AG04450 (cell line): ENCODE measurements around the gene IL1B. TPM values are rescaled to one million over a fixed set of nuclear protein-coding genes. Genes with fewer than 3 reads are reported as not detected.

Experiments
- CTCF ChIA-PET: fragments of 300-600, 350-600 bp; formaldehyde crosslinking; extraction: SDS; loops from one replicate; lab custom pipeline; 2022; ENCODE audit warnings: antibody characterized with exemption, inconsistent platforms; lab: Charles Lee
- POLR2A ChIA-PET: fragments of 350-600 bp; formaldehyde crosslinking; extraction: SDS; loops from one replicate; lab custom pipeline; 2021; ENCODE audit warnings: antibody characterized with exemption, inconsistent platforms; lab: Yijun Ruan, JAX
- DNase-seq: peaks from one replicate; pipeline ENCODE4 v3.0.0-alpha.2; 2011; ENCODE audit warnings: low read depth, low spot score
- H3K27ac ChIP-seq: one replicate; pipeline ENCODE4 v1.5.1; 2012; ENCODE audit warnings: low read depth, low read length, control low read depth
- H3K27me3 ChIP-seq: one replicate; pipeline ENCODE4 v1.6.0; 2012; ENCODE audit warnings: low read length; ENCODE audit not compliant: control insufficient read depth, insufficient read depth
- H3K4me3 ChIP-seq: 2 replicates; pipeline ENCODE4 v1.5.1; 2011; ENCODE audit warnings: mild to moderate bottlenecking, low read depth, low read length, control low read depth
- H3K9me3 ChIP-seq: 2 replicates; pipeline ENCODE4 v1.5.1; 2012; ENCODE audit warnings: low read length; ENCODE audit not compliant: control insufficient read depth, insufficient read depth
- polyA plus RNA-seq: library from polyadenylated mRNA; depleted of rRNA; stranded (reverse); fragments of >200 nt; gene quantifications from 2 replicates; pipeline ENCODE4 v1.2.3, GENCODE V29; 2011
- TF ChIP-seq, protein P1 (sequence below): IDR thresholded peaks from 2 replicates; pipeline ENCODE4 v1.5.1; 2011; ENCODE audit warnings: low read depth, low read length, control low read depth, inconsistent platforms

The IL1B gene
- polyA plus RNA-seq, 1 experiment: 2.3 TPM

DNA sequence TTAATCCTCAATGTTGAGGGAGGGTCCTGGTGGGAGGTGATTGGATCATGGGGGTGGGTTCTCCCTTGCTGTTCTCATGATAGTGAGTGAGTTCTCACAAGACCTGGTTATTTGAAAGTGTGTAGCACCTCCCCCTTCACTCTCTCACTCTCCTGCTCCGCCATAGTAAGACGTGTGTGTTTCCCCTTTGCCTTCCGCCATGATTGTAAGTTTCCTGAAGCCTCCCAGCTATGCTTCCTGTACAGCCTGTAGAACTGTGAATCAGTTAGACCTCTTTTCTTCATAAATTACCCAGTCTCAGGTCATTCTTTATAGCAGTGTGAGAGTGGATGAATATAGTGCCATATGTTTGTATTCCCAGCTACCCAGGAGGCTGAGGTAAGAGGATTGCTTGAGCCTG, 9.6 kb downstream of the IL1B start:
- TF ChIP-seq, protein P1, sequence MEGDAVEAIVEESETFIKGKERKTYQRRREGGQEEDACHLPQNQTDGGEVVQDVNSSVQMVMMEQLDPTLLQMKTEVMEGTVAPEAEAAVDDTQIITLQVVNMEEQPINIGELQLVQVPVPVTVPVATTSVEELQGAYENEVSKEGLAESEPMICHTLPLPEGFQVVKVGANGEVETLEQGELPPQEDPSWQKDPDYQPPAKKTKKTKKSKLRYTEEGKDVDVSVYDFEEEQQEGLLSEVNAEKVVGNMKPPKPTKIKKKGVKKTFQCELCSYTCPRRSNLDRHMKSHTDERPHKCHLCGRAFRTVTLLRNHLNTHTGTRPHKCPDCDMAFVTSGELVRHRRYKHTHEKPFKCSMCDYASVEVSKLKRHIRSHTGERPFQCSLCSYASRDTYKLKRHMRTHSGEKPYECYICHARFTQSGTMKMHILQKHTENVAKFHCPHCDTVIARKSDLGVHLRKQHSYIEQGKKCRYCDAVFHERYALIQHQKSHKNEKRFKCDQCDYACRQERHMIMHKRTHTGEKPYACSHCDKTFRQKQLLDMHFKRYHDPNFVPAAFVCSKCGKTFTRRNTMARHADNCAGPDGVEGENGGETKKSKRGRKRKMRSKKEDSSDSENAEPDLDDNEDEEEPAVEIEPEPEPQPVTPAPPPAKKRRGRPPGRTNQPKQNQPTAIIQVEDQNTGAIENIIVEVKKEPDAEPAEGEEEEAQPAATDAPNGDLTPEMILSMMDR: no peak
- POLR2A ChIA-PET: no interaction called here
- DNase-seq: no peak
- H3K9me3 ChIP-seq: no peaks in the 10 kb centered on the region
- CTCF ChIA-PET: interaction anchor here (1.5 kb wide), 1 partner anchor 115 kb away, joined by 3 read pairs; no protein-coding TSS in a partner anchor
- H3K4me3 ChIP-seq: no peak overlapping the region
- H3K27me3 ChIP-seq: no peaks in the 10 kb centered on the region
- no peak overlapping the region for H3K27ac ChIP-seq

- Histone ChIP-seq H3K4me3 (no peak overlapping the region), H3K9me3 (no peaks in the 10 kb centered on the region), H3K27ac (no peak overlapping the region), H3K27me3 (no peaks in the 10 kb centered on the region)
- ChIA-PET CTCF (interaction anchor here (0.6 to 1.5 kb wide), 2 partner anchors 116 to 211 kb away, joined by 3 read pairs; no protein-coding TSS in a partner anchor), POLR2A (no interaction called here)
- TF ChIP-seq, protein P1: no peak
- DNase-seq: no peak
Measured at GRCh38 chr2:112825706-112826105, 10.9 kb downstream of the IL1B start.

- TF ChIP-seq, protein P1: no peak
- POLR2A ChIA-PET: no interaction called here
- CTCF ChIA-PET: no interaction called here
- Histone ChIP-seq H3K9me3 (no peaks in the 10 kb centered on the region), H3K27me3 (no peaks in the 10 kb centered on the region), H3K4me3 (no peak overlapping the region), H3K27ac (no peak overlapping the region)
- no peak for DNase-seq
Measured at GRCh38 chr2:112824694-112825085, 11.9 kb downstream of the IL1B start.

DNA sequence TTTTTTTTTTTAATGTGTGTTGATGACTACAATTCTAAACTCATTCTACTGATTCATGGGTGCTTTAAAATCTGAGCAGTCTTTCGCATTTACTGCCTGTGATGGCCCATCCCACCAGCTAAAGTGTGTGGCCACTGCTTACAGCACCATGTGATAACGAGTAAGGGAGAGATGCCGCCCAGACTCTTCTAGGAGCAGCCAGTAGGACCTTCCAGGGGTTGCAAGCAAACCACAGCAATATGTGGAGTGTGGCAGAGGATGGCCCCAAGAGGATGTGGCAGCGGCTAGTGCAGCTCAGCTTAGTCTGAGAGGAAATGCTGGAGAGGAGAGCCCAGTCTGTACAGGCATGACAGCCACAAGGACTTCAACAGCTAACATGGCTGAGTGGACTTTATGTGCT, 14.9 kb downstream of the IL1B start:
- no peak for DNase-seq
- CTCF ChIA-PET: no interaction called here
- no peaks in the 10 kb centered on the region for H3K27me3 ChIP-seq
- POLR2A ChIA-PET: no interaction called here
- no peak overlapping the region for H3K4me3 ChIP-seq
- TF ChIP-seq, protein P1: no peak
- no peaks in the 10 kb centered on the region for H3K9me3 ChIP-seq
- H3K27ac ChIP-seq: no peak overlapping the region

DNA sequence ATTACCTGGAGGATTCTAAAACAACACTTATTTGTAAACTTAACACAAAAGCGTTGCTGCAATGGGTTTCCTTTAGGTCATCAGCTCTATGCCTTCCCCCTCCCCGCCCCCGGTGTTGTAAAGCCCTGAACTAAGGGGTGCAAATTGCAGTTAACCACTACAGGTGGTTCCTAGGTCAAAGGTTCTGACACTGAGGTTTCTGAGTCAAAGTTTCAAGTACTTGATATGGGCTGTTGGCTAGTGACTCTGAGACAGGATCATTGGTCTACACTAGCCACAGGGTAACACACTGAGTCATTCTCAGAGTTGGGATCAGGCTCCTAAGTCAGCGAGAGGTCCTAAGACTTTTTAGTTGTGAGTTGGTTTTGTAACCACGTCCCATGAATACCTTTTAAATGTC, 15.4 kb downstream of the IL1B start:
- POLR2A ChIA-PET: no interaction called here
- H3K4me3 ChIP-seq: no peak overlapping the region
- no peak overlapping the region for H3K27ac ChIP-seq
- TF ChIP-seq, protein P1: no peak
- CTCF ChIA-PET: no interaction called here
- no peak for DNase-seq
- no peaks in the 10 kb centered on the region for H3K9me3 ChIP-seq
- H3K27me3 ChIP-seq: no peaks in the 10 kb centered on the region
